Measurements from ENCODE around the gene TSSK1B. TPM values are rescaled to one million over a fixed set of nuclear protein-coding genes. Genes with fewer than 3 reads are reported as not detected.

TSSK1B gene
- polyA plus RNA-seq, 2 of the 4 experiments (the other 2 are of a cell fraction) = not detected

DNA sequence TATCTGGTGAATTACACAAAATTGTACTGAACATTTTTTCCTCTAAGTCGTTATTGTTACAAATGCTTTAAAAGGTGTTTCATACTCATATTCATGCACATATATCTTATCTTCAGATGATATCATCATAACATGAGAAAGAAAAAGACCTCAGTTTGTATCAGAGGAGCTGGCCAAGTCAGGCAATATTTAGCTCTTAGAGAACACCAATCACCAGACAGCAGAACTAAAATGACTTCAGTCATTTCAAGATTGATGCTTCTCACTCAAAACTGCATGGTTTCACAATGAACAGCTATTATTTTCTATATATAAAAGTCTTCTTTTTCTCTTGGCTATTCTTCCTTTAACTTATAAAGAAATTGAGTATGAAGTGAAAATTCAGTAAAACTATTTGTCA is 44.6 kb downstream of the TSSK1B start:
- WGBS (ENCODE audit: missing lambda C conversion rate) = 2% methylated on average over 1 of the region's 1 CpG
- Histone ChIP-seq H3K27ac (no peak overlapping the region), H3K4me1 (no peaks in the 10 kb centered on the region), H3K4me3 (no peak overlapping the region), H3K9me3 (no peaks in the 10 kb centered on the region), H3K4me2 (no peak overlapping the region)
- POLR2A ChIA-PET = no interaction called here
- ATAC-seq = no peak
- DNase-seq (ENCODE audit: low read depth in 1 of 2, low spot score in 1 of 2) = no peak
- CTCF ChIA-PET = interaction anchor here (0.8 kb wide), 1 partner anchor 11 kb away, joined by 3 read pairs; no protein-coding TSS in a partner anchor
- no peak for FAIRE-seq
- TF ChIP-seq POLR2AphosphoS2 (conservative IDR thresholded peaks at IDR 0.05; ENCODE audit: low read length) (no peak), CHD4 (IDR thresholded peaks at IDR 0.05; ENCODE audit: borderline replicate concordance) (no peak), CEBPB (IDR thresholded peaks at IDR 0.05) (no peak), ZC3H11A (IDR thresholded peaks at IDR 0.05) (no peak), BCL3 (IDR thresholded peaks at IDR 0.05) (no peak), CHD2 (IDR thresholded peaks at IDR 0.05; ENCODE audit: low read length, partially characterized antibody) (no peak), MYC (IDR thresholded peaks at IDR 0.05; ENCODE audit: borderline replicate concordance, low read length) (no peak), ZSCAN20 (CRISPR knock-in tag; IDR thresholded peaks at IDR 0.05) (no peak), HOXA7 (CRISPR knock-in tag; IDR thresholded peaks at IDR 0.05) (no peak), MAX (IDR thresholded peaks at IDR 0.05) (no peak), MAFK (IDR thresholded peaks at IDR 0.05; ENCODE audit: partially characterized antibody) (no peak)

DNA sequence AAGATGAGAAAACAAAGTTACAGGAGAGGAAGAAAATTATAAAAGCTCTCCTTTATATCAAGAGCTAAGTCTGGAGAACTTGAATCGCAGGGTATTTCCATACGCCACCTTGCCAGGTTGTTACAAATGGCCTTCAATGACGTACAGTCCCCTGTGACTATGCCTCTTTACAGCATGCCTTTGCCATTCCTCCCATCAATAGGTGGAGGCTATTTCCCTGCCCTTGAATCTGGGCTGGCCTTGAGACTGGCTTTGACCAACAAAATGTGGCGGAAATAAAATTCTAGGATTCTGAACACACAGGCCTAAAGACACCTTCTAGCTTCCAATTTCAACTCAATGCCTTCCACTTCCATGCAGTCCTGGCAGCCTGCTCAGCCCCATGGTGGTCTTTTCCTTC is 45.7 kb downstream of the TSSK1B start:
- FAIRE-seq (no peak), DNase-seq (ENCODE audit: low read depth in 1 of 2, low spot score in 1 of 2) (no peak), ATAC-seq (no peak)
- Histone ChIP-seq H3K4me2 (no peak overlapping the region), H3K4me3 (no peak overlapping the region), H3K27ac (no peak overlapping the region), H3K4me1 (no peaks in the 10 kb centered on the region), H3K9me3 (no peaks in the 10 kb centered on the region)
- TF ChIP-seq, protein P1, sequence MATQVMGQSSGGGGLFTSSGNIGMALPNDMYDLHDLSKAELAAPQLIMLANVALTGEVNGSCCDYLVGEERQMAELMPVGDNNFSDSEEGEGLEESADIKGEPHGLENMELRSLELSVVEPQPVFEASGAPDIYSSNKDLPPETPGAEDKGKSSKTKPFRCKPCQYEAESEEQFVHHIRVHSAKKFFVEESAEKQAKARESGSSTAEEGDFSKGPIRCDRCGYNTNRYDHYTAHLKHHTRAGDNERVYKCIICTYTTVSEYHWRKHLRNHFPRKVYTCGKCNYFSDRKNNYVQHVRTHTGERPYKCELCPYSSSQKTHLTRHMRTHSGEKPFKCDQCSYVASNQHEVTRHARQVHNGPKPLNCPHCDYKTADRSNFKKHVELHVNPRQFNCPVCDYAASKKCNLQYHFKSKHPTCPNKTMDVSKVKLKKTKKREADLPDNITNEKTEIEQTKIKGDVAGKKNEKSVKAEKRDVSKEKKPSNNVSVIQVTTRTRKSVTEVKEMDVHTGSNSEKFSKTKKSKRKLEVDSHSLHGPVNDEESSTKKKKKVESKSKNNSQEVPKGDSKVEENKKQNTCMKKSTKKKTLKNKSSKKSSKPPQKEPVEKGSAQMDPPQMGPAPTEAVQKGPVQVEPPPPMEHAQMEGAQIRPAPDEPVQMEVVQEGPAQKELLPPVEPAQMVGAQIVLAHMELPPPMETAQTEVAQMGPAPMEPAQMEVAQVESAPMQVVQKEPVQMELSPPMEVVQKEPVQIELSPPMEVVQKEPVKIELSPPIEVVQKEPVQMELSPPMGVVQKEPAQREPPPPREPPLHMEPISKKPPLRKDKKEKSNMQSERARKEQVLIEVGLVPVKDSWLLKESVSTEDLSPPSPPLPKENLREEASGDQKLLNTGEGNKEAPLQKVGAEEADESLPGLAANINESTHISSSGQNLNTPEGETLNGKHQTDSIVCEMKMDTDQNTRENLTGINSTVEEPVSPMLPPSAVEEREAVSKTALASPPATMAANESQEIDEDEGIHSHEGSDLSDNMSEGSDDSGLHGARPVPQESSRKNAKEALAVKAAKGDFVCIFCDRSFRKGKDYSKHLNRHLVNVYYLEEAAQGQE (IDR thresholded peaks at IDR 0.05) = no peak
- ChIA-PET CTCF (interaction anchor here (1.2 to 1.9 kb wide), 2 partner anchors 10 to 13 kb away, joined by 3 to 17 read pairs; no protein-coding TSS in a partner anchor), POLR2A (no interaction called here)
- WGBS (ENCODE audit: missing lambda C conversion rate) = 54% methylated on average over 4 of the region's 4 CpGs

DNA sequence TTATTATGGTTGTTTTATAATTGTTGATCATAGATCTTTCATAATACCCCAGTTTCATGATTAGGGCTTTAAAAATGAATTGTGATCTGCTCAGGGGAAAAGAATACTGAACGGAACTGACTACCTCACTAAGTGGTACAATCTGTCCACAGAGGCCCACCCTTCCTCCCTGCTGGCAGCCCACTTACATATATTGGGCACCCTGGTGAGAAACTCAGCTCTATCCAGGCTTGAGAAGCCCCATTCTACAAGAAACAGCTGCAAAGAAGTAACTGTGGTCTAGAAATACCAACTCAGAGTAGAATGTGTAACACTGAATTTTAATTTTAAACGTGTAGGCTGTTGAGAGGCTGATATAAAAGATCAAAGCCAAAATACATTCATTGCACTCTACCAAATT is 46.9 kb downstream of the TSSK1B start:
- Histone ChIP-seq H3K27ac (no peak overlapping the region), H3K9me3 (no peaks in the 10 kb centered on the region), H3K4me1 (no peaks in the 10 kb centered on the region), H3K4me2 (no peak overlapping the region), H3K4me3 (no peak overlapping the region)
- ChIA-PET CTCF (interaction anchor here (1.9 kb wide), 1 partner anchor 8 kb away, joined by 17 read pairs; no protein-coding TSS in a partner anchor), POLR2A (no interaction called here)
- DNase-seq (ENCODE audit: low read depth in 1 of 2, low spot score in 1 of 2) (no peak), ATAC-seq (no peak), FAIRE-seq (no peak)
- WGBS (ENCODE audit: missing lambda C conversion rate) = 20% methylated on average over 2 of the region's 2 CpGs
- no peak for TF ChIP-seq BCL3 (IDR thresholded peaks at IDR 0.05)
- TF ChIP-seq MAZ (IDR thresholded peaks at IDR 0.05; ENCODE audit: borderline replicate concordance, low read depth, low read length) = no peak
- TF ChIP-seq, protein P2, sequence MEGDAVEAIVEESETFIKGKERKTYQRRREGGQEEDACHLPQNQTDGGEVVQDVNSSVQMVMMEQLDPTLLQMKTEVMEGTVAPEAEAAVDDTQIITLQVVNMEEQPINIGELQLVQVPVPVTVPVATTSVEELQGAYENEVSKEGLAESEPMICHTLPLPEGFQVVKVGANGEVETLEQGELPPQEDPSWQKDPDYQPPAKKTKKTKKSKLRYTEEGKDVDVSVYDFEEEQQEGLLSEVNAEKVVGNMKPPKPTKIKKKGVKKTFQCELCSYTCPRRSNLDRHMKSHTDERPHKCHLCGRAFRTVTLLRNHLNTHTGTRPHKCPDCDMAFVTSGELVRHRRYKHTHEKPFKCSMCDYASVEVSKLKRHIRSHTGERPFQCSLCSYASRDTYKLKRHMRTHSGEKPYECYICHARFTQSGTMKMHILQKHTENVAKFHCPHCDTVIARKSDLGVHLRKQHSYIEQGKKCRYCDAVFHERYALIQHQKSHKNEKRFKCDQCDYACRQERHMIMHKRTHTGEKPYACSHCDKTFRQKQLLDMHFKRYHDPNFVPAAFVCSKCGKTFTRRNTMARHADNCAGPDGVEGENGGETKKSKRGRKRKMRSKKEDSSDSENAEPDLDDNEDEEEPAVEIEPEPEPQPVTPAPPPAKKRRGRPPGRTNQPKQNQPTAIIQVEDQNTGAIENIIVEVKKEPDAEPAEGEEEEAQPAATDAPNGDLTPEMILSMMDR (IDR thresholded peaks at IDR 0.05) = no peak
- no peak for TF ChIP-seq RCOR1 (IDR thresholded peaks at IDR 0.05; ENCODE audit: low read depth, low read length)
- TF ChIP-seq MAX (IDR thresholded peaks at IDR 0.05) = no peak
- TF ChIP-seq ELK1 (IDR thresholded peaks at IDR 0.05; ENCODE audit: low read depth, low read length) = no peak
- TF ChIP-seq HDAC2 (IDR thresholded peaks at IDR 0.05) = no peak
- TF ChIP-seq RNF2 (IDR thresholded peaks at IDR 0.05; ENCODE audit: borderline replicate concordance, low read depth) = no peak
- TF ChIP-seq HOXB13 (CRISPR knock-in tag; IDR thresholded peaks at IDR 0.05; ENCODE audit: low read depth) = no peak
